GM19324 (cell line): ENCODE data around the gene TLR8.
"Not testable (repeated sequence)": the region's sequence is repeated elsewhere in the genome, so short reads cannot be mapped to it uniquely, and the experiment has no call there.

Experiments used
- ATAC-seq: cut with Tn5 transposase; IDR thresholded peaks from one replicate; pipeline ENCODE4 v1.9.1; 2021; ENCODE audit warnings: mild to moderate bottlenecking, moderate library complexity; ENCODE audit not compliant: unreplicated experiment, low FRiP score

Gene TLR8

GRCh38 chrX:12962041-12962504, 55.7 kb downstream of the TLR8 start:
- no peak for ATAC-seq

GRCh38 chrX:12963210-12963850, 56.9 kb downstream of the TLR8 start:
- not testable (repeated sequence) for ATAC-seq

GRCh38 chrX:12965131-12965940, 58.9 kb downstream of the TLR8 start:
- no peak for ATAC-seq

GRCh38 chrX:12966151-12966550, 59.7 kb downstream of the TLR8 start:
- ATAC-seq: no peak

- ATAC-seq: no peak
Observed at GRCh38 chrX:12967711-12968465, 61.5 kb downstream of the TLR8 start.

- no peak for ATAC-seq
Observed at GRCh38 chrX:12970691-12971202, 64.3 kb downstream of the TLR8 start.

GRCh38 chrX:12971282-12972003, 65.0 kb downstream of the TLR8 start:
- ATAC-seq: no peak

- ATAC-seq: no peak
Observed at GRCh38 chrX:12972243-12972642, 65.8 kb downstream of the TLR8 start.
